OCI-LY3 (cell line): ENCODE data around the gene ZNF280A.

ENCODE experiments used
- CTCF ChIP-seq: fragments of 200-600, 300-600 bp; sonication (generic); IDR thresholded peaks from 2 replicates; pipeline ENCODE4 v1.5.1; 2014; ENCODE audit warnings: antibody characterized with exemption, low read length, low read depth
- EZH2phosphoT487 ChIP-seq: fragments of 200-600 bp; shearing (Covaris generic); IDR thresholded peaks from 2 replicates; pipeline ENCODE4 v1.6.1; 2018; ENCODE audit warnings: antibody characterized with exemption, mixed run types, low read depth

GRCh38 chr22:22553141-22553540 is 33.1 kb upstream of the ZNF280A start:
- TF ChIP-seq EZH2phosphoT487 (no peak), CTCF (no peak)
